HG02943 (cell line): ENCODE measurements around the gene ABHD1.
"Not testable (repeated sequence)": the region's sequence is repeated elsewhere in the genome, so short reads cannot be mapped to it uniquely, and the experiment has no call there.

Experiments
- ATAC-seq: cut with Tn5 transposase; IDR thresholded peaks from one replicate; pipeline ENCODE4 v1.9.1; 2021; ENCODE audit warnings: mild to moderate bottlenecking, low read depth, moderate library complexity; ENCODE audit not compliant: unreplicated experiment

The ABHD1 gene

DNA sequence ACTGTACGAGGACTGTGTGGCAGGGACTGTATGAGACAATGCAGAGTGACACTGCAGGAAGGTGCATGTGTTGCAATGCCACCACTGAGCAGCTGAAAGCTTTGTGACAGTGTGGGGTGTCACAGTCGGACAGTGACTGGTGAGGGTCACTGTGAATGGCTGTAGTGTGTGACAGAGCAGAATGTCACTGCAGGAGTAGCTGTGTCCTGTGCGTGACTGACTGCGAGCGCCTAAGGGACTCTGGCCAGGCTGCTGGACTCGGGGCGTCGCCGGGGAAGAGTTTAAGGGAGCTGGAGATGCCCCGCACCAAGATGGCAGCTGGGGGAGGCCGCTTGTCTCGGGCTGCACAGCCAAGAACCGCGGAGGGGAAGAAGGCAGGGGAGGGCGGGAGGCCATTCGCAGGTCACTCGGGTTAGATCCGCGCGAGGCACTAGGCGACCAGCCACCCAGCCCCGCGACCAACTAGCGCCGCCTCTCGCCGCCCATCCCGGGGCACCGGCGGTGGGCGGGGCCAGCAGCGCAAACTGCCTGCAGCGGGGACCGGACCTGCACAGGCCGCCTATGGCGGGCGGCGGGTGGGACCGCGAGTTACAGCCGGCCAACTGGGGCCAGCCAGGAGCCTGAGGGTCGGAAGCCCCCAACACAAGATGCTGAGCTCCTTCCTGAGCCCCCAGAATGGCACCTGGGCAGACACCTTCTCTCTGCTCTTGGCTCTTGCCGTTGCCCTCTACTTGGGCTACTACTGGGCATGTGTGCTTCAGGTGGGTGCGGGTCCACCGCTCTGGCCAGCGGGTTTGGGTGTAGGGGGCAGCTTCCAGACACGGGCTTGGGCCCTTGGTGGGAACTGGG is at the start of gene ABHD1:
ABHD1 (plus strand) TSS at position 514 of the 849 bp plus-strand sequence; CDS start at position 648, 134 bp downstream.
- no peak for ATAC-seq

DNA sequence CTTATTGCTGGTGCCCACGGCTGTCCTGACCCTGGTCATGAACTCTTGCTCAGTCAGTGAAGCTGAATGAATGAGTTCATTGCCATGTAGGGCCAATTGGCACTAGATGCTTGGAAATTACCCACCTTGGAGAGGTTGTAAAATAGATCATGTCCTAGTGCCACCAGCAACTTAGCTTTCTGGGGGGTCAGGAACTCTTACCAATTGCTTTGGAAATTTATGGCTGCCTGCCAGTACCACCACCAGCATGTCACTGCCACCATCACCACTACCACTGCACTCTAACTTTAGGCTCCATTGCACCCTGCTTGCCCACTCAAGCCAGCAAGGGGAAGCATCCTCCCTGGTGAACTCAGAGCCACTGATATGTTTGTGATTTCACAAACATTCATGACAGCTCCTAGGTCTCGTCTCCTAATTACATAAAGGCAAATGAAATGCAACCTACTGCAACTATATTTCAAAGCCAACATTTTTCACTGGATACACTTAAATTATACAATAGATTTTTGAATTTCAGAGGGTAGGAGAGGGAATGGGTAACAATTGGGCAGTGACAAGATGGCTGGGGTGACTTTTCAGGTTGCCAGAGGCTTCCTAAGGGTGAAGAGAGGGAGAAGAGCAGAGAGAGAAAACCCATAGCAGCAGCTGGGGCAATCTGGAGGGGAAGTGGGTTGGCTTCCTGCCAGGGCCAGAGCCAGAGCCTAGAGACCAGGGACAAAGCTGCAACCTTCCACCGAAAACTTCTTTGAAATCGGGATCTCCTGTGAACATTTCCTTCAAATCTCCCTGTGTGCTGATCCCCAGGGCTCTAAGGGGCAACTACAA is 48.7 kb upstream of the ABHD1 start:
- ATAC-seq, result no peak

DNA sequence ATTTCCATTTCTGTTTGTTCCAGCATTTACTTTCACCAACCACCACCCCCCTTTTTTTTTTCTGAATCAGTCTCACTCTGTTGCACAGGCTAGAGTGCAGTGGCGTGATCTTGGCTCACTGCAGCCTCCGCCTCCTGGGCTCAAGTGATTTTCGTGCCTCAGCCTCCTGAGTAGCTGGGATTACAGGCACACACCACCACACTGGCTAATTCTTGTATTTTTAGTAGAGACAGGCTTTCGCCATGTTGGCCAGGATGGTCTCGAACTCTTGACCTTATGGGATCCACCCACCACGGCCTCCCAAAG is 48.1 kb upstream of the ABHD1 start:
- not testable (repeated sequence) for ATAC-seq

DNA sequence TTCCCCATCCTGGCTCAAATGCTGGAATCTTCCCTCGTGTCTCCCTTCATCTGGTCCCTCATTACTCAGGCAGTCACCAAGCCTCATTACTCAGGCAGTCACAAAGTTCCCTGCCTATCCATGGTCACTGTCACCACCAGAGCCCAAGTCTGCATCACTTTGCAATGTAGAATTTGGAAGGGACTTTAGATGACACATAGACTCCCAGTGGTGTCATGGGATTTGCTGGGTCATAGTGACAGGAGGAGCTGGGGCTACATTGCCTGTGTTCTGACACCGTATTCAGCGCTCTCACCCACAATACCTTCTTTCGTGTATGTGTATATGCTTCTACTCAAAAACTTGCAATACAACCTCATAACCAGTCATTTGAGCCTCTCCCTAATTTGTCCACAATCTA is 47.3 kb upstream of the ABHD1 start:
- no peak for ATAC-seq

DNA sequence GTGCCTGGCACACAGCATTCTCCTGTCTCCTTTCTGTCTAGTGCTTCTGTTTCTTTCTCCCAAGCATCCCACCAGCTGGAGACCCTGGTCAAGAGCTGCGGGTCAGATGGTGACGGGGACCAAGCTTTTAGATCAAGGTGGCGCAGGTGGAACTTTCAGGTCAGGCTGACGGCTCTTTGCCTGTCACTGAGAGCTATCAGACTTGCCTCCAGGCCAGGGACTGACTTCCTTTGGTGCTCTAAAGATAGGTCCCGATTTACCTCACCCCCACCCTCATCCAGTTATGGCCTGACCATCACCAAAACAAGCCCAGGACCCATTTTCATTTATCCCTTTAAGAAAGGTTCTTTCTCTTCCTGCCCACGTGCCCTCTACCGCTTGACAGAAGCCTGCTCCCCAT is 46.4 kb upstream of the ABHD1 start:
- no peak for ATAC-seq

DNA sequence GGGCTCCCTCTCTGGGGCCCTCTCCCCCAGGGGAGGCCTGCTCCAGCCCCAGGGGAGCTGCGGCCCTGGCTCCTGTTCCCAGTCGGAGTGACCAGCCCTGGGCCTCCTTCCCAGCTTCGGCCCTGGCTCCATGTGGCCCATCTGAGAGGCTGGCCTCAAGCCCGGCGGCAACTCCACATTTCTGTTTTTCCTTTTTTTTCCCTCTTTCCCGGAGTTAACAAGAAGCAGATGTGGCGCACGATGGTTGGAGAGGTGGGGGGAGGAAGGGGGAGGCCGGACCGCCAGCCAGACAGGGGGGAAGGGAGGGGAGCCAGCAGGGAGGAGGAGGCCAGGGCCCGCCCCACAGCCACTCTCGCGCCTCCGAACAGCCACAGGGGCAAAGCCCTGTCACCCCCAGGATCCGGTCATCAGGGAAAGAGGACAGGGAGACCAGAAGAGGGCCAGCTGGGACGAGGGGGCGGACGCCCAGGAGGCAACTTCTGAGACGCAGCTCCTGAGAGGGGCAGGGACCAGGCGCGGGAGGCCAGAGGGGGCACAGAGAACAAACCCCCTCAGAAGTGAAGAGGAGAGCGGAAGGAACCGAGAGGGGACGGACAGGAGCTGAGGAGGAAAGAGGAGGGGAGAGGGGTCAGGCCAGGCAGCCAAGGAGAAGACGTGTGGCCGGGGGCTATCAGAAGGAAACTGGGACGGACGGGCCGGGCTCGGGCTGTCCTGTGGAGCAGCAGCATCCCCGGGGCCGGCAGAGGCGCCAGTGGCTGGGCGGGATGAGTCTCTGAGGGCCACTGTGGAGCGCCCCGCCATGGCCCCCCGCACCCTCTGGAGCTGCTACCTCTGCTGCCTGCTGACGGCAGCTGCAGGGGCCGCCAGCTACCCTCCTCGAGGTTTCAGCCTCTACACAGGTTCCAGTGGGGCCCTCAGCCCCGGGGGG is 45.1 kb upstream of the ABHD1 start, which contains the start of gene EMILIN1:
EMILIN1 (plus strand) TSS at position 349 of the 928 bp plus-strand sequence; CDS start at position 800, 451 bp downstream.
- no peak for ATAC-seq

DNA sequence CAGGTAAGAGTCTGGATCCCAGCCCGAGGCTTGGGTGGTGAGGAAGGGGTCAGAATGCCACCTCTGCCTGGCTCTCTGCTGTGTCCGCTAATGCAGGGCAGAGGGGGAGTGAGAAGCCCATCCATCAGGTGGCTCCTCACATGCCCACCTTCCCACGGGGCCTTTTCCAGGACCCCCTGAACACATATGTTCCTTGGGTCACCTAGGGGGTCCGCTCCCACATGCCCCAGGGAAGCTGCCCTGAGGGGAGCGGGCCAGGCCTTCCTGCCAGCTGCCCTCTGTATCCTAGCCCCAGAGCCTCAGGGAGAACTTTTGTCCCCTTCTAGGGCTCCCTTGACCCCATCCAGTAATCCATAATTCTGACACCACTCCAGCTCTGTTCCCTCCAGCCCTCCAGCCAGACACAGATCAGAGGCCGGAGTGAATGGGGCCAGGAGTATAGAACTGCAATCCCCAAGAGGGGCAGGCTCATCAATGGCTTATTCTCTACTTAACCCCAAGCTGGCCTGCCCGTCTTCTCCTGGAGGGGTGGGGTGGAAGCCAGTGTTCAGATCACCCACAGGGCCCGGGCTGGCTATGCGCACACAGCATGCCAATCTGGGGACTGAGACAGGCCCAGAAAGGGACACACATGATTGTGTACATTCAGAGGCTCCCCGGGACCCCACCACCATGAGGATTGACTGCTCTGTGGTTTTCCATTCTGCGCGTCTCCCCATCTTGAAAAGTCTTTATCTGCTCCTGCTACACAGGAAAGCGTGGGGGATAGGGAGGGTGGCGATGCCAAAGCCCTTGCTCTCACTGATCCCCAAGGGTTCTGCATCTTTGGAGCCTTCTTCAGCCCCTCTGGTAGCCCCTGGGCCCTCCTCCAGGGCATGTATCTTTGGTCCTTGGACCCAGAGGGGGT is 44.1 kb upstream of the ABHD1 start:
- ATAC-seq, result no peak

DNA sequence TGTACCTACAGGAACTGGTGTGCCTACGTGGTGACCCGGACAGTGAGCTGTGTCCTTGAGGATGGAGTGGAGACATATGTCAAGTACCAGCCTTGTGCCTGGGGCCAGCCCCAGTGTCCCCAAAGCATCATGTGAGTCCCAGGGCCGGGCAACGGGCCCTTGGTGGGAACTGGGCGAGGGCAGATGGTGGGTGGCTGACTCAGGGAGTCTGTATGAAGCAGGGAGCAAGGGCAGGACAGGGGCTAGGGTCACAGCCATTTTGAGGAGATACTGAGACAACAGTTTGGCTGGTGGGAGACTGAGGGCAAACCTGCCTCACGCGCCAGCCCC is 43.5 kb upstream of the ABHD1 start:
- no peak for ATAC-seq

DNA sequence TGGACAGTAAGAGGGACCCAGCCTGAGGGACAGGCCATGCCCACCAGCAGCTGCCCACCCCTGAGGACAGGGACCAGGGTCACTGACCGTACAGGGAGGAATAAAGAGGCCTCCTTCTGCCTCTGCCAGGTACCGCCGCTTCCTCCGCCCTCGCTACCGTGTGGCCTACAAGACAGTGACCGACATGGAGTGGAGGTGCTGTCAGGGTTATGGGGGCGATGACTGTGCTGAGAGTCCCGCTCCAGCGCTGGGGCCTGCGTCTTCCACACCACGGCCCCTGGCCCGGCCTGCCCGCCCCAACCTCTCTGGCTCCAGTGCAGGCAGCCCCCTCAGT is 43.0 kb upstream of the ABHD1 start:
- ATAC-seq, result no peak

DNA sequence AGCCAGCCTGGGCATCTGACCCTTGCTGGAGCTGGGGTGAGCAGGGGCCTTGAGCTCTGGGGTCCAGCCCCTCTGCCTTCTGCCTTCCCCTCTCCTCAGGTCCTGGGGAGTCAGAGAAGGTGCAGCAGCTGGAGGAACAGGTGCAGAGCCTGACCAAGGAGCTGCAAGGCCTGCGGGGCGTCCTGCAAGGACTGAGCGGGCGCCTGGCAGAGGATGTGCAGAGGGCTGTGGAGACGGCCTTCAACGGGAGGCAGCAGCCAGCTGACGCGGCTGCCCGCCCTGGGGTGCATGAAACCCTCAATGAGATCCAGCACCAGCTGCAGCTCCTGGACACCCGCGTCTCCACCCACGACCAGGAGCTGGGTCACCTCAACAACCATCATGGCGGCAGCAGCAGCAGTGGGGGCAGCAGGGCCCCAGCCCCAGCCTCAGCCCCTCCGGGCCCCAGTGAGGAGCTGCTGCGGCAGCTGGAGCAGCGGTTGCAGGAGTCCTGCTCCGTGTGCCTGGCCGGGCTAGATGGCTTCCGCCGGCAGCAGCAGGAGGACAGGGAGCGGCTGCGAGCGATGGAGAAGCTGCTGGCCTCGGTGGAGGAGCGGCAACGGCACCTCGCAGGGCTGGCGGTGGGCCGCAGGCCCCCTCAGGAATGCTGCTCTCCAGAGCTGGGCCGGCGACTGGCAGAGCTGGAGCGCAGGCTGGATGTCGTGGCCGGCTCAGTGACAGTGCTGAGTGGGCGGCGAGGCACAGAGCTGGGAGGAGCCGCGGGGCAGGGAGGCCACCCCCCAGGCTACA is 41.4 kb upstream of the ABHD1 start:
- no peak for ATAC-seq

DNA sequence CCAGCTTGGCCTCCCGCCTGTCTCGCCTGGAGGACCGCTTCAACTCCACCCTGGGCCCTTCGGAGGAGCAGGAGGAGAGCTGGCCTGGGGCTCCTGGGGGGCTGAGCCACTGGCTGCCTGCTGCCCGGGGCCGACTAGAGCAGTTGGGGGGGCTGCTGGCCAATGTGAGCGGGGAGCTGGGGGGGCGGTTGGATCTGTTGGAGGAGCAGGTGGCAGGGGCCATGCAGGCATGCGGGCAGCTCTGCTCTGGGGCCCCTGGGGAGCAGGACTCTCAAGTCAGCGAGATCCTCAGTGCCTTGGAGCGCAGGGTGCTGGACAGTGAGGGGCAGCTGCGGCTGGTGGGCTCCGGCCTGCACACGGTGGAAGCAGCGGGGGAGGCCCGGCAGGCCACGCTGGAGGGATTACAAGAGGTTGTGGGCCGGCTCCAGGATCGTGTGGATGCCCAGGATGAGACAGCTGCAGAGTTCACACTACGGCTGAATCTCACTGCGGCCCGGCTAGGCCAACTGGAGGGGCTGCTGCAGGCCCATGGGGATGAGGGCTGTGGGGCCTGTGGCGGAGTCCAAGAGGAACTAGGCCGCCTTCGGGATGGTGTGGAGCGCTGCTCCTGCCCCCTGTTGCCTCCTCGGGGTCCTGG is 40.7 kb upstream of the ABHD1 start:
- ATAC-seq, result no peak

DNA sequence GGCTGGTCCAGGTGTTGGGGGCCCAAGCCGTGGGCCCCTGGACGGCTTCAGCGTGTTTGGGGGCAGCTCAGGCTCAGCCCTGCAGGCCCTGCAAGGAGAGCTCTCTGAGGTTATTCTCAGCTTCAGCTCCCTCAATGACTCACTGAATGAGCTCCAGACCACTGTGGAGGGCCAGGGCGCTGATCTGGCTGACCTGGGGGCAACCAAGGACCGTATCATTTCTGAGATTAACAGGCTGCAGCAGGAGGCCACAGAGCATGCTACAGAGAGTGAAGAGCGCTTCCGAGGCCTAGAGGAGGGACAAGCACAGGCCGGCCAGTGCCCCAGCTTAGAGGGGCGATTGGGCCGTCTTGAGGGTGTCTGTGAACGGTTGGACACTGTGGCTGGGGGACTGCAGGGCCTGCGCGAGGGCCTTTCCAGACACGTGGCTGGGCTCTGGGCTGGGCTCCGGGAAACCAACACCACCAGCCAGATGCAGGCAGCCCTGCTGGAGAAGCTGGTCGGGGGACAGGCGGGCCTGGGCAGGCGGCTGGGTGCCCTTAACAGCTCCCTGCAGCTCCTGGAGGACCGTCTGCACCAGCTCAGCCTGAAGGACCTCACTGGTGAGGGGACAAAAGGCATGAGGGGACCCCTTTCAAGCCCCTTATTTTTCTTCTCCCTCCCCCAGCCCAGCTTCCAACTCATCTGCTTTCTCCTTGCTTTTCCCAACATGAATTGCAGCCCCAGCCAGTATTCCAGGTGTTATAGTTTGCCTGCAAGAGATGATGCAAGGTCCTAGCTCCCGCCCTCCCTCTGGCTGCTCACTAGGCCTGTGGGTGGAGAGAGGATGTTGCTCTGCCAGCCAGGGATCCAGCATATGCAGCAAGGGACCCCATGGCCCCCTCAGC is 40.0 kb upstream of the ABHD1 start:
- ATAC-seq, result no peak

DNA sequence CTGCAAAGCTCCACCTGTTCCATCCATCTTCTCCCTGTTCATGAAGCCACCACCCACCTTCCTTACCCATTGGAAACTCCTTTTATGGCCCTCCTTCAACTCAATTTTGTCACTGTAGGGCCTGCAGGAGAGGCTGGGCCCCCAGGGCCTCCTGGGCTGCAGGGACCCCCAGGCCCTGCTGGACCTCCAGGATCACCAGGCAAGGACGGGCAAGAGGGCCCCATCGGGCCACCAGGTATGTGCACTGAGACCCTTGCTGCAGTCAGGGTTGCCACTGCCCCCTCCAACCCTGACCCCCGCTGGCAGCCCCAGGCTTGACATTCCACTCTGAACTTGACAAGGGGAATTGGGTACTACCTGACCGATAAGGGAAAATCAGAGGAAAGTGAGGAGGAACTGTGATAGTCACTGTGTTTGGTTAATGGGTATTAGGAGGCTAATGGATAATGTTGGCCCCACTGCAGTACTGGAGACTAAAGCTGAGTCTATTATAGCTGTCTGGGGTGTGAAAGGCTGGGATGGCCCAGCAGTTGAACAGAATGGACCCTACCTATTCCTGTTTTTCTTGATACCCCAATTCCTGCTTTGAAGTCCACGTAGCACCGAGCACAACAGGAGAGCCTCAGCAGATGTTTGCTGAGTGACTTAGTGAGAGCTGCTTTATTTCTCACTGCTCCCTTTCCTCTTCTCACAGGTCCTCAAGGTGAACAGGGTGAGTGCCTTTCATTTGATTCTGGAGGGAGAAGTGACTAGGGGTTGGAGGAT is 39.1 kb upstream of the ABHD1 start:
- no peak for ATAC-seq

DNA sequence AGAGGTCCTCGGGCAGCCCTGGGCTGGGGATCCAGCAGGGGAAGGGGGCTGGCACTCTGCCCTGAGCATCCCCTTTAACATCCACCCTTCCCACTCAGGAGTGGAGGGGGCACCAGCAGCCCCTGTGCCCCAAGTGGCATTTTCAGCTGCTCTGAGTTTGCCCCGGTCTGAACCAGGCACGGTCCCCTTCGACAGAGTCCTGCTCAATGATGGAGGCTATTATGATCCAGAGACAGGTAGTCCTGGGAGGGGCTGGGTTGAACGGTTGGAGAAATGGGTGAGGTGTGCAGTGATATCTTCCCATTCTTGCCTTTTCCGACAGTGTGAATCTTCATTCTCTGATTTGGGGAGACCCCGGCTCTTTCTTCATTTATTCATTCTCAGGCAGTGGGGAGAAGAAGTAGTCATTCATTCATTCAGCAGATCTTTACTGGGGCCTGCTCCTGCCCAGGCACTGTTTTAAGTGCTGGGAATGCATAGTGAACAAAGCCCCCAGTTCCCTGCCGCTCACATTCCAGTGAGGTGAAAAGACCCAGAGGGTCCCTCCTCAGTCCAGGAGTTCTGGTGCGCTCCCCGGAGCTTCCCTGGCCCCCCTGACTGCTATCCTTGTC is 38.4 kb upstream of the ABHD1 start:
- no peak for ATAC-seq

DNA sequence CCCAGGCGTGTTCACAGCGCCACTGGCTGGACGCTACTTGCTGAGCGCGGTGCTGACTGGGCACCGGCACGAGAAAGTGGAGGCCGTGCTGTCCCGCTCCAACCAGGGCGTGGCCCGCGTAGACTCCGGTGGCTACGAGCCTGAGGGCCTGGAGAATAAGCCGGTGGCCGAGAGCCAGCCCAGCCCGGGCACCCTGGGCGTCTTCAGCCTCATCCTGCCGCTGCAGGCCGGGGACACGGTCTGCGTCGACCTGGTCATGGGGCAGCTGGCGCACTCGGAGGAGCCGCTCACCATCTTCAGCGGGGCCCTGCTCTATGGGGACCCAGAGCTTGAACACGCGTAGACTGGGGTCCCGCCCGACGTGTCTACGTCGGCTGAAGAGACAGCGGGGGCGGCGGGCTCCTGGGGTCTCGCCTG is 37.9 kb upstream of the ABHD1 start:
- ATAC-seq, result peak; percentile 3

DNA sequence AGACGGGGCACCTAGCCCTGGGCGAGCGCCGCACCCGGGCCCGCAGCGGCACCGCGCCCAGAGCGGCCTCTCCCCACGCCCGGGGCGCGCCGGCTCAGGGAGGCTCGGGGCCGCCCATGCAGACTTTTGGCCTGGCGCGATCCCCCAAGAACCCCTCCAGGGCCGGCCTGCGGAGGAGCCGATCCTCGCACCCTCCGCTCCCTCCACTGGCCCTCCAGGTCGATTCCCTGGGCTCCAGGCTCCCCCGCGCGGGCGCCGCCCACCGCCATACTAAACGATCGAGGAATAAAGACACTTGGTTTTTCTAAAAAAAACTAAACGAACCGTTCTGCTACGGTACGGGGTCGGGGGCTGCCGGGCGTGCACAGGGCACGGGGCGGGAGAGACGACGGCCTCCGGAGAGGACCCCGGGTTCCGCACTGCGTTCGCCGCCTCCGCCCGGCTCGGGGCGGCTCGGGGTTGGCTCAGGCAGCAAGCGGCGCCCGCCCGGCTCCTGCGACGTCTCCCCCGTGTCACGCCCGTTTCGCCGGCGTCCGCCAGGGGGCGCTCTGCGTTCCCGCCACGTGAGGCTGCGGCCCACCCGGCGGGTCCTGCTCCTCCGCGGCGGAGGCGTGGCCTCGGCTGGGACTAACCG is 37.4 kb upstream of the ABHD1 start:
- peak; percentile 53 for ATAC-seq
